IPS-NIHi7 (cell line): ENCODE measurements around the gene PCDHGC4.

Experiments
- DNase-seq: peaks from one replicate; pipeline ENCODE4 v3.0.0; 2012; ENCODE audit warnings: mixed read lengths; ENCODE audit errors: extremely low spot score

PCDHGC4 gene

GRCh38 chr5:141529002-141529401 lies 44.2 kb downstream of the PCDHGC4 start:
- DNase-seq: no peak

GRCh38 chr5:141529873-141530272 lies 45.0 kb downstream of the PCDHGC4 start:
- no peak for DNase-seq

GRCh38 chr5:141532726-141533125 lies 47.9 kb downstream of the PCDHGC4 start:
- DNase-seq: no peak

GRCh38 chr5:141533897-141534296 lies 49.1 kb downstream of the PCDHGC4 start:
- DNase-seq: no peak

GRCh38 chr5:141534492-141535213 lies 49.8 kb downstream of the PCDHGC4 start:
- DNase-seq: no peak
